Endodermal cell (in vitro differentiated cells): ENCODE data around the gene BAIAP2. TPM values are rescaled to one million over a fixed set of nuclear protein-coding genes. Genes with fewer than 3 reads are reported as not detected.

Experiments
- DNase-seq: peaks from one replicate; pipeline ENCODE4 v3.0.0-alpha.2; 2017
- H3K27ac ChIP-seq: 2 replicates; pipeline ENCODE4 v1.5.1; 2013; ENCODE audit warnings: mild to moderate bottlenecking, low read depth, low read length, moderate library complexity
- H3K27me3 ChIP-seq: 2 replicates; pipeline ENCODE4 v1.6.1; 2013; ENCODE audit warnings: mild to moderate bottlenecking, low read length, moderate library complexity; ENCODE audit not compliant: insufficient read depth, control insufficient read depth, poor library complexity, severe bottlenecking
- H3K36me3 ChIP-seq: 2 replicates; pipeline ENCODE4 v1.7.0; 2013; ENCODE audit warnings: mild to moderate bottlenecking, low read length, moderate library complexity; ENCODE audit not compliant: control insufficient read depth, insufficient read depth
- H3K4me1 ChIP-seq: one replicate; pipeline ENCODE4 v1.7.0; 2013; ENCODE audit warnings: low read length; ENCODE audit not compliant: control insufficient read depth, insufficient read depth
- H3K4me3 ChIP-seq: 2 replicates; pipeline ENCODE4 v1.5.1; 2013; ENCODE audit warnings: mild to moderate bottlenecking, low read length, moderate library complexity
- H3K9ac ChIP-seq: 2 replicates; pipeline ENCODE4 v1.6.1; 2013; ENCODE audit warnings: mild to moderate bottlenecking, low read length, moderate library complexity; ENCODE audit not compliant: poor library complexity, severe bottlenecking; ENCODE audit errors: extremely low read depth
- H3K9me3 ChIP-seq: 2 replicates; pipeline ENCODE4 v1.6.1; 2013; ENCODE audit warnings: mild to moderate bottlenecking, low read length, moderate library complexity; ENCODE audit not compliant: control insufficient read depth
- H3K27ac Mint-ChIP-seq: 2 replicates; pipeline ENCODE4 v1.8.0; 2020; ENCODE audit warnings: mixed read lengths
- H3K27me3 Mint-ChIP-seq: 2 replicates; pipeline ENCODE4 v1.8.0; 2021; ENCODE audit warnings: mild to moderate bottlenecking, mixed read lengths; ENCODE audit not compliant: insufficient read depth
- H3K36me3 Mint-ChIP-seq: 2 replicates; pipeline ENCODE4 v1.8.0; 2020; ENCODE audit warnings: low read depth, mixed read lengths
- H3K4me1 Mint-ChIP-seq: 2 replicates; pipeline ENCODE4 v1.8.0; 2020; ENCODE audit warnings: mixed read lengths
- H3K4me3 Mint-ChIP-seq: 2 replicates; pipeline ENCODE4 v1.8.0; 2020; ENCODE audit warnings: mild to moderate bottlenecking, moderate library complexity, mixed read lengths
- H3K9me3 Mint-ChIP-seq: 2 replicates; pipeline ENCODE4 v1.8.0; 2020; ENCODE audit warnings: mild to moderate bottlenecking, mixed read lengths
- CTCF ChIP-seq: fragments of 200-600 bp; sonication (generic); conservative IDR thresholded peaks from 2 replicates; pipeline ENCODE4 v1.5.0; 2021; ENCODE audit warnings: antibody characterized with exemption, mild to moderate bottlenecking
- WGBS, 2 experiments: methylation state at CpG; one replicate each; pipeline versions ENCODE4 v1.1.5 to v1.1.7; 2013; ENCODE audit warnings: missing lambda C conversion rate in 2 of 2, mixed read lengths in 1 of 2; ENCODE audit not compliant: insufficient coverage in 1 of 2, insufficient read length in 1 of 2; 5-methylcytosine and 5-hydroxymethylcytosine counted together
- total RNA-seq, 2 donors: library from RNA; stranded (reverse); fragmentation: NEBNext Ultra II Directional in 1 of 2; extraction: Animal tissue kit (Norgen Biotek cat#: 25700) in 1 of 2; gene quantifications; 2 replicates in 1 of 2; 3 replicates in 1 of 2; pipeline ENCODE4 v1.2.1, GENCODE V29; 2021

Gene BAIAP2
- total RNA-seq, 2 donors from 2014 or later, result 24.9 to 32.7 TPM

- no peak overlapping the region for H3K4me3 Mint-ChIP-seq
- no peak overlapping the region for H3K9ac ChIP-seq
- no peaks in the 10 kb centered on the region for H3K27me3 Mint-ChIP-seq
- H3K4me1 ChIP-seq, result no peaks in the 10 kb centered on the region
- H3K9me3 Mint-ChIP-seq, result peaks cover 8% of the 10 kb centered on the region
- no peak overlapping the region for H3K4me3 ChIP-seq
- H3K27me3 ChIP-seq, result no peaks in the 10 kb centered on the region
- no peak overlapping the region for H3K27ac ChIP-seq
- WGBS, 2 experiments, result 86 to 93% methylated on average over 12 to 15 of the region's 15 CpGs
- H3K4me1 Mint-ChIP-seq, result no peaks in the 10 kb centered on the region
- no peak overlapping the region for H3K27ac Mint-ChIP-seq
- no peak for DNase-seq
- no peaks in the 10 kb centered on the region for H3K9me3 ChIP-seq
- no peaks in the 10 kb centered on the region for H3K36me3 Mint-ChIP-seq
- no peak for TF ChIP-seq CTCF
- H3K36me3 ChIP-seq, result no peaks in the 10 kb centered on the region
Measured at GRCh38 chr17:81138083-81138482, 103.1 kb downstream of the BAIAP2 start.

GRCh38 chr17:81138500-81138899 lies 103.5 kb downstream of the BAIAP2 start:
- Mint-ChIP-seq H3K9me3 (peaks cover 8% of the 10 kb centered on the region), H3K27ac (no peak overlapping the region), H3K36me3 (no peaks in the 10 kb centered on the region), H3K27me3 (no peaks in the 10 kb centered on the region), H3K4me3 (no peak overlapping the region), H3K4me1 (no peaks in the 10 kb centered on the region)
- Histone ChIP-seq H3K27ac (no peak overlapping the region), H3K36me3 (no peaks in the 10 kb centered on the region), H3K27me3 (no peaks in the 10 kb centered on the region), H3K9ac (no peak overlapping the region), H3K4me1 (no peaks in the 10 kb centered on the region), H3K9me3 (no peaks in the 10 kb centered on the region), H3K4me3 (no peak overlapping the region)
- TF ChIP-seq CTCF, result no peak
- WGBS, 2 experiments, result 93 to 96% methylated on average over 13 to 25 of the region's 25 CpGs
- no peak for DNase-seq

- TF ChIP-seq CTCF, result no peak
- Mint-ChIP-seq H3K27me3 (no peaks in the 10 kb centered on the region), H3K36me3 (no peaks in the 10 kb centered on the region), H3K4me1 (no peaks in the 10 kb centered on the region), H3K9me3 (peaks cover 8% of the 10 kb centered on the region), H3K27ac (no peak overlapping the region), H3K4me3 (no peak overlapping the region)
- H3K27ac ChIP-seq, result no peak overlapping the region
- 88% methylated on average over 8 of the region's 8 CpGs; no CpG with 5 or more reads in 1 of the 2 experiments for WGBS, 2 experiments
- no peaks in the 10 kb centered on the region for H3K27me3 ChIP-seq
- no peak for DNase-seq
- H3K4me1 ChIP-seq, result no peaks in the 10 kb centered on the region
- H3K36me3 ChIP-seq, result no peaks in the 10 kb centered on the region
- no peak overlapping the region for H3K4me3 ChIP-seq
- H3K9me3 ChIP-seq, result no peaks in the 10 kb centered on the region
- H3K9ac ChIP-seq, result no peak overlapping the region
Measured at GRCh38 chr17:81139428-81139827, 104.5 kb downstream of the BAIAP2 start.
